Mesothelial cell of epicardium (in vitro differentiated cells): ENCODE data around the gene CAP1. TPM values are rescaled to one million over a fixed set of nuclear protein-coding genes. Genes with fewer than 3 reads are reported as not detected.
A peak's percentile ranks its signal among the peaks of the same experiment; 100 is the strongest.

Experiments
- DNase-seq, 2 experiments: peaks; one replicate each; pipeline ENCODE4 v3.0.0; 2021; ENCODE audit warnings: low spot score in 2 of 2; ENCODE audit not compliant: unreplicated experiment in 2 of 2
- H3K27ac Mint-ChIP-seq: 2 replicates; pipeline ENCODE4 v1.8.0; 2021; ENCODE audit warnings: mixed read lengths
- H3K27me3 Mint-ChIP-seq: 2 replicates; pipeline ENCODE4 v1.8.0; 2021; ENCODE audit warnings: low read depth, mixed read lengths
- H3K36me3 Mint-ChIP-seq: 2 replicates; pipeline ENCODE4 v1.8.0; 2021; ENCODE audit warnings: mixed read lengths
- H3K4me1 Mint-ChIP-seq: 2 replicates; pipeline ENCODE4 v1.8.0; 2021; ENCODE audit warnings: mixed read lengths
- H3K4me3 Mint-ChIP-seq: 2 replicates; pipeline ENCODE4 v1.8.0; 2021; ENCODE audit warnings: mild to moderate bottlenecking, moderate library complexity, mixed read lengths
- H3K9me3 Mint-ChIP-seq: 2 replicates; pipeline ENCODE4 v1.8.0; 2021; ENCODE audit warnings: mixed read lengths
- CTCF ChIP-seq: fragments of 200-600 bp; sonication (generic); IDR thresholded peaks from one replicate; pipeline ENCODE4 v1.5.0; 2021; ENCODE audit warnings: antibody characterized with exemption; ENCODE audit not compliant: unreplicated experiment
- total RNA-seq: library from RNA; stranded (reverse); gene quantifications from 3 replicates; pipeline ENCODE4 v1.2.1, GENCODE V29; 2021

Gene CAP1
- total RNA-seq, 1 donor from 2014 or later, result 146 TPM

GRCh38 chr1:40042341-40042740, 1.8 kb downstream of the CAP1 start:
- no peak for TF ChIP-seq CTCF
- Mint-ChIP-seq H3K27ac (peak overlapping the region; percentile 32), H3K4me3 (peak overlapping the region; percentile 33), H3K36me3 (peaks cover 9% of the 10 kb centered on the region), H3K27me3 (no peaks in the 10 kb centered on the region), H3K9me3 (no peaks in the 10 kb centered on the region), H3K4me1 (peaks cover 35% of the 10 kb centered on the region)
- no peak for DNase-seq

GRCh38 chr1:40044110-40044509, 3.6 kb downstream of the CAP1 start:
- Mint-ChIP-seq H3K9me3 (no peaks in the 10 kb centered on the region), H3K27me3 (no peaks in the 10 kb centered on the region), H3K36me3 (peaks cover 9% of the 10 kb centered on the region), H3K27ac (peak overlapping the region; percentile 57), H3K4me1 (peaks cover 35% of the 10 kb centered on the region), H3K4me3 (no peak overlapping the region)
- DNase-seq, result no peak
- TF ChIP-seq CTCF, result no peak

GRCh38 chr1:40045182-40045581, 4.7 kb downstream of the CAP1 start:
- H3K27me3 Mint-ChIP-seq, result no peaks in the 10 kb centered on the region
- no peak for TF ChIP-seq CTCF
- H3K4me3 Mint-ChIP-seq, result no peak overlapping the region
- peaks cover 28% of the 10 kb centered on the region for H3K4me1 Mint-ChIP-seq
- peaks cover 9% of the 10 kb centered on the region for H3K36me3 Mint-ChIP-seq
- no peaks in the 10 kb centered on the region for H3K9me3 Mint-ChIP-seq
- DNase-seq, result no peak
- H3K27ac Mint-ChIP-seq, result no peak overlapping the region

- H3K9me3 Mint-ChIP-seq, result no peaks in the 10 kb centered on the region
Measured at GRCh38 chr1:40045766-40046165, 5.2 kb downstream of the CAP1 start.

GRCh38 chr1:40047276-40047675, 6.7 kb downstream of the CAP1 start:
- Mint-ChIP-seq H3K36me3 (peaks cover 13% of the 10 kb centered on the region), H3K27ac (no peak overlapping the region), H3K9me3 (no peaks in the 10 kb centered on the region), H3K4me1 (peaks cover 16% of the 10 kb centered on the region), H3K27me3 (no peaks in the 10 kb centered on the region), H3K4me3 (no peak overlapping the region)
- DNase-seq, result no peak
- TF ChIP-seq CTCF, result no peak

More at GRCh38 chr1:40045766-40046165, 5.2 kb downstream of the CAP1 start:
- H3K4me3 Mint-ChIP-seq, result no peak overlapping the region
- DNase-seq, result no peak
- no peaks in the 10 kb centered on the region for H3K27me3 Mint-ChIP-seq
- no peak for TF ChIP-seq CTCF
- H3K36me3 Mint-ChIP-seq, result peaks cover 11% of the 10 kb centered on the region
- H3K4me1 Mint-ChIP-seq, result peaks cover 28% of the 10 kb centered on the region
- no peak overlapping the region for H3K27ac Mint-ChIP-seq

GRCh38 chr1:40047769-40048168, 7.2 kb downstream of the CAP1 start:
- peaks cover 8% of the 10 kb centered on the region for H3K36me3 Mint-ChIP-seq
- H3K27me3 Mint-ChIP-seq, result no peaks in the 10 kb centered on the region
- no peaks in the 10 kb centered on the region for H3K9me3 Mint-ChIP-seq
- peaks cover 11% of the 10 kb centered on the region for H3K4me1 Mint-ChIP-seq
- TF ChIP-seq CTCF, result no peak
- DNase-seq, result no peak
- no peak overlapping the region for H3K27ac Mint-ChIP-seq
- no peak overlapping the region for H3K4me3 Mint-ChIP-seq
